GM12878 (cell line): ENCODE data around the gene ISG15. TPM values are rescaled to one million over a fixed set of nuclear protein-coding genes. Genes with fewer than 3 reads are reported as not detected.

Experiments
- RELA ChIP-seq: fragments of 450-650 bp; IDR thresholded peaks from 2 replicates; pipeline ENCODE4 v1.8.0; 2014; ENCODE audit warnings: borderline replicate concordance; ENCODE audit not compliant: partially characterized antibody
- SMAD5 ChIP-seq: IDR thresholded peaks from 2 replicates; pipeline ENCODE4 v1.6.1; 2016; ENCODE audit warnings: antibody characterized with exemption, low read depth
- STAT3 ChIP-seq: IDR thresholded peaks from 2 replicates; pipeline ENCODE4 v1.6.1; 2011; ENCODE audit warnings: low read depth, low read length, improper control_type of control experiment
- polyA plus RNA-seq, 11 experiments: library from polyadenylated mRNA; depleted of rRNA in 4 of 11; unstranded in 6 of 11; stranded (reverse) in 5 of 11; fragments of >200 nt; fragmentation: Nextera tagmentation in 4 of 11; fragmentation: Illumina TruSeq in 1 of 11; extraction: Ambion mirVana in 4 of 11; extraction: Trizol in 1 of 11; gene quantifications; 1 replicate in 1 of 11; 2 replicates in 10 of 11; pipeline versions ENCODE4 v1.2.1 to v1.2.3, GENCODE V29; 2011 to 2016; ENCODE audit warnings: inconsistent platforms in 2 of 11, missing spikeins in 2 of 11, low read depth in 1 of 11
- total RNA-seq, 4 experiments: library from RNA; depleted of rRNA in 3 of 4; stranded (reverse); fragments of >200 nt in 3 of 4; fragmentation: Illumina TruSeq in 1 of 4; extraction: Trizol in 1 of 4; gene quantifications; 2 replicates each; pipeline versions ENCODE4 v1.2.1 to v1.2.3, GENCODE V29; 2013 to 2021
- TF ChIP-seq, protein P1 (sequence below): fragments of 450-650 bp; conservative IDR thresholded peaks from 2 replicates; pipeline ENCODE4 v1.6.1; 2017; ENCODE audit warnings: mild to moderate bottlenecking, moderate library complexity
- TF ChIP-seq, protein P2 (sequence below): fragments of 450-650 bp; formaldehyde crosslinking; IDR thresholded peaks from 2 replicates; pipeline ENCODE4 v1.4.0; 2020; ENCODE audit warnings: mild to moderate bottlenecking, moderate library complexity

The ISG15 gene
- total and polyA plus RNA-seq, 10 of the 15 experiments (the other 5 are each of a cell fraction or from before 2014, with no cell fraction given) = 7.8 to 384 (median 274) TPM

DNA sequence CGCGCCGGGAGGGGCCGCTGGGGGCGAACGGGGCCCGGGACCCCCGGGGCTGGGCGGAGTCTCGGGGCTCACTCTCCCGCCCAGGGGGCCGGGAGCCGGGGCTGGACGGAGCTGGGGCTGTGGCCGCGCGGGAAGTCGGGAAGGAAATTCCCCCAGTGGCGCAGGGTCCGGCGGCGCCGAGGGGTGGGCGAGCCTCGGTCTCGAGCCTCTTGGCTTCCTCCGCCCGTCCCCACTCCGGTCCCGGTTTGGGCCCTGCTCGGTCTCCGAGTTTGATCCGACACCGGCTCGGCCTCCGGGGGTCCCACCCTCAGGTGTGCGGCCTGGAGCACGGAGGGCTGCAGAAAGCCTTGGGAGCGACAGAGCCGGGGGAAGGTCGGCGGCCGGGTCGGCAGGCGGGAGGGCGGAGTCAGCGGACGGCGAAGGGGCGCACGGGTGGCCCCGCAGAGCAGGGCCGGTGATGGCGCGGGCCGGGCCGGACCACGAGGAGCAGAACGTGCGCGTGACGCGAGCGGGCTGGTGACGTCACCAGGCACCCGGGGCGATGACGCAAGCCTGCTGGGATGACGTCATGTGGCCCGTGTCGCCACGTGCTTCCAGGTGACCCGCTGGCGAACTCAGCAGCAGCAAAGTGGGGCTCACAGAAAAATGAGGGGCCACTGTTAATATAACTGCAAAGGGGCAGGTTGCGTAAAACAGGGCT is 12.8 kb upstream of the ISG15 start (continued):
- TF ChIP-seq, protein P1, sequence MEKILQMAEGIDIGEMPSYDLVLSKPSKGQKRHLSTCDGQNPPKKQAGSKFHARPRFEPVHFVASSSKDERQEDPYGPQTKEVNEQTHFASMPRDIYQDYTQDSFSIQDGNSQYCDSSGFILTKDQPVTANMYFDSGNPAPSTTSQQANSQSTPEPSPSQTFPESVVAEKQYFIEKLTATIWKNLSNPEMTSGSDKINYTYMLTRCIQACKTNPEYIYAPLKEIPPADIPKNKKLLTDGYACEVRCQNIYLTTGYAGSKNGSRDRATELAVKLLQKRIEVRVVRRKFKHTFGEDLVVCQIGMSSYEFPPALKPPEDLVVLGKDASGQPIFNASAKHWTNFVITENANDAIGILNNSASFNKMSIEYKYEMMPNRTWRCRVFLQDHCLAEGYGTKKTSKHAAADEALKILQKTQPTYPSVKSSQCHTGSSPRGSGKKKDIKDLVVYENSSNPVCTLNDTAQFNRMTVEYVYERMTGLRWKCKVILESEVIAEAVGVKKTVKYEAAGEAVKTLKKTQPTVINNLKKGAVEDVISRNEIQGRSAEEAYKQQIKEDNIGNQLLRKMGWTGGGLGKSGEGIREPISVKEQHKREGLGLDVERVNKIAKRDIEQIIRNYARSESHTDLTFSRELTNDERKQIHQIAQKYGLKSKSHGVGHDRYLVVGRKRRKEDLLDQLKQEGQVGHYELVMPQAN = peak; percentile 66
- no peak for TF ChIP-seq SMAD5
- TF ChIP-seq RELA = peak; percentile 26
- TF ChIP-seq, protein P2, sequence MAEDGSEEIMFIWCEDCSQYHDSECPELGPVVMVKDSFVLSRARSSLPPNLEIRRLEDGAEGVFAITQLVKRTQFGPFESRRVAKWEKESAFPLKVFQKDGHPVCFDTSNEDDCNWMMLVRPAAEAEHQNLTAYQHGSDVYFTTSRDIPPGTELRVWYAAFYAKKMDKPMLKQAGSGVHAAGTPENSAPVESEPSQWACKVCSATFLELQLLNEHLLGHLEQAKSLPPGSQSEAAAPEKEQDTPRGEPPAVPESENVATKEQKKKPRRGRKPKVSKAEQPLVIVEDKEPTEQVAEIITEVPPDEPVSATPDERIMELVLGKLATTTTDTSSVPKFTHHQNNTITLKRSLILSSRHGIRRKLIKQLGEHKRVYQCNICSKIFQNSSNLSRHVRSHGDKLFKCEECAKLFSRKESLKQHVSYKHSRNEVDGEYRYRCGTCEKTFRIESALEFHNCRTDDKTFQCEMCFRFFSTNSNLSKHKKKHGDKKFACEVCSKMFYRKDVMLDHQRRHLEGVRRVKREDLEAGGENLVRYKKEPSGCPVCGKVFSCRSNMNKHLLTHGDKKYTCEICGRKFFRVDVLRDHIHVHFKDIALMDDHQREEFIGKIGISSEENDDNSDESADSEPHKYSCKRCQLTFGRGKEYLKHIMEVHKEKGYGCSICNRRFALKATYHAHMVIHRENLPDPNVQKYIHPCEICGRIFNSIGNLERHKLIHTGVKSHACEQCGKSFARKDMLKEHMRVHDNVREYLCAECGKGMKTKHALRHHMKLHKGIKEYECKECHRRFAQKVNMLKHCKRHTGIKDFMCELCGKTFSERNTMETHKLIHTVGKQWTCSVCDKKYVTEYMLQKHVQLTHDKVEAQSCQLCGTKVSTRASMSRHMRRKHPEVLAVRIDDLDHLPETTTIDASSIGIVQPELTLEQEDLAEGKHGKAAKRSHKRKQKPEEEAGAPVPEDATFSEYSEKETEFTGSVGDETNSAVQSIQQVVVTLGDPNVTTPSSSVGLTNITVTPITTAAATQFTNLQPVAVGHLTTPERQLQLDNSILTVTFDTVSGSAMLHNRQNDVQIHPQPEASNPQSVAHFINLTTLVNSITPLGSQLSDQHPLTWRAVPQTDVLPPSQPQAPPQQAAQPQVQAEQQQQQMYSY (CRISPR knock-in tag) = peak; percentile 70; the same call in 1 of the 2 replicates
- no peak for TF ChIP-seq STAT3
